PC-3 (cell line): ENCODE measurements around the gene RERE.

Experiments
- CTCF ChIP-seq: fragments of 300-600 bp; sonication (generic); conservative IDR thresholded peaks from 2 replicates; pipeline ENCODE4 v1.5.1; 2017; ENCODE audit warnings: antibody characterized with exemption, low read depth, mild to moderate bottlenecking, low read length
- EZH2 ChIP-seq: fragments of 300-600 bp; sonication (generic); IDR thresholded peaks from one replicate; pipeline ENCODE4 v1.6.1; 2017; ENCODE audit warnings: antibody characterized with exemption, mild to moderate bottlenecking, low read length; ENCODE audit not compliant: unreplicated experiment
- EZH2phosphoT487 ChIP-seq: fragments of 300-600 bp; sonication (generic); IDR thresholded peaks from 2 replicates; pipeline ENCODE4 v1.6.1; 2018; ENCODE audit warnings: mild to moderate bottlenecking, antibody characterized with exemption, low read length, borderline replicate concordance

- no peak for TF ChIP-seq CTCF
- TF ChIP-seq EZH2: no peak
- TF ChIP-seq EZH2phosphoT487: no peak
Measured at GRCh38 chr1:8704866-8705506, 112.5 kb downstream of the RERE start.
